ENCODE results near the gene SYNDIG1.

The SYNDIG1 gene

GRCh38 chr20:24580855-24581254 lies 111.4 kb downstream of the SYNDIG1 start:
- no peaks in the 10 kb centered on the region for H3K9me3 ChIP-seq (ENCODE audit: control insufficient read depth, insufficient read depth, low read length)
- H3K4me1 ChIP-seq (ENCODE audit: control insufficient read depth, insufficient read depth, low read length), result no peaks in the 10 kb centered on the region

GRCh38 chr20:24581443-24582170 lies 112.2 kb downstream of the SYNDIG1 start:
- H3K36me3 ChIP-seq (ENCODE audit: control insufficient read depth, insufficient read depth, low read length), result no peaks in the 10 kb centered on the region
- no peaks in the 10 kb centered on the region for H3K9me3 ChIP-seq (ENCODE audit: control insufficient read depth, insufficient read depth, low read length)
- H3K27ac ChIP-seq (ENCODE audit: low read depth, low read length), result no peak overlapping the region
- H3K9ac ChIP-seq (ENCODE audit: low read depth, low read length), result no peak overlapping the region
- H3K27me3 ChIP-seq (ENCODE audit: control insufficient read depth, insufficient read depth, low read length), result no peaks in the 10 kb centered on the region
- H3K4me3 ChIP-seq (ENCODE audit: low read depth, low read length), result no peak overlapping the region
- no peaks in the 10 kb centered on the region for H3K4me1 ChIP-seq (ENCODE audit: control insufficient read depth, insufficient read depth, low read length)

More at GRCh38 chr20:24580855-24581254, 111.4 kb downstream of the SYNDIG1 start:
- H3K4me3 ChIP-seq (ENCODE audit: low read depth, low read length), result no peak overlapping the region
- no peak overlapping the region for H3K27ac ChIP-seq (ENCODE audit: low read depth, low read length)
- H3K27me3 ChIP-seq (ENCODE audit: control insufficient read depth, insufficient read depth, low read length), result no peaks in the 10 kb centered on the region
- no peaks in the 10 kb centered on the region for H3K36me3 ChIP-seq (ENCODE audit: control insufficient read depth, insufficient read depth, low read length)
- H3K9ac ChIP-seq (ENCODE audit: low read depth, low read length), result no peak overlapping the region

DNA sequence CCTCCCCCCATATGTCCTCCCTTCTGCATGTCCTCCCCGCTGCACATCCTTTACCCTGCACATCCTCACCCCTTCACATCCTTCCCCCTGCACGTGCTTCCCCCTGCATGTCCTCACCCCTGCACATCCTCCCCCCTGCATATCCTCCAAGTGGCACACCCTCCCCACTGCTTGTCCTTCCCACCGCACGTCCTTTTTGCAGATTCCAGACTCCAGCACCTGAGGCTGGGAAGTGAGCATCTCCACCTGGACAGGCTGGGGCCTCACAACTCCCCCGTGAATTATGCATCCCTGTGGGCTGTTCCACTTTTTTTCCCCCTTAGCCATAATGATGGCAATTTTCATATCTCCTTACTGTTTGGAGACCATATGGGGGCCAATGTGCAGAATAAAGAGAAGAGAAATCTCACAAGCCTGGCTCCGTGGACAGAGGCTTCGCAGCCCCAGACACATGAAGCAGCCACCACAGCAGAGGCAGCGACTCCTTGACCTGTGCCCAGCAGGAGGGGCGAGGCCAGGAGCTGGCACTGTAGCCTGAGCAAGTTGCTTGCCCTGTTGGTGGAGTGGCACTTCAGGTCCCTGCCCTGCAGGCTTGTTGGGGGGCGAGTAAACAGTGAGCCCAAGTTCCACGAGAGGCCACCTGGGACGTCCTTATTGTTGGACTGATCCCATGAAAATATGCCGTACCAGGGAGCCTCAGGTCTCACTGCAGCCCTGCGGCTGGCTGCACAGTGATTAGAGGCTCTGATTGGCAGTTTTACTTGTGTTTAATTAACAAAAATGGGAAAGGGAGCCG lies 113.1 kb downstream of the SYNDIG1 start:
- Histone ChIP-seq H3K27ac (ENCODE audit: low read depth, low read length) (no peak overlapping the region), H3K36me3 (ENCODE audit: control insufficient read depth, insufficient read depth, low read length) (no peaks in the 10 kb centered on the region), H3K27me3 (ENCODE audit: control insufficient read depth, insufficient read depth, low read length) (no peaks in the 10 kb centered on the region), H3K9ac (ENCODE audit: low read depth, low read length) (no peak overlapping the region), H3K4me1 (ENCODE audit: control insufficient read depth, insufficient read depth, low read length) (no peaks in the 10 kb centered on the region), H3K4me3 (ENCODE audit: low read depth, low read length) (no peak overlapping the region), H3K9me3 (ENCODE audit: control insufficient read depth, insufficient read depth, low read length) (no peaks in the 10 kb centered on the region)

GRCh38 chr20:24583169-24583792 lies 113.9 kb downstream of the SYNDIG1 start:
- Histone ChIP-seq H3K36me3 (ENCODE audit: control insufficient read depth, insufficient read depth, low read length) (no peaks in the 10 kb centered on the region), H3K27me3 (ENCODE audit: control insufficient read depth, insufficient read depth, low read length) (no peaks in the 10 kb centered on the region), H3K4me3 (ENCODE audit: low read depth, low read length) (no peak overlapping the region), H3K9ac (ENCODE audit: low read depth, low read length) (no peak overlapping the region), H3K27ac (ENCODE audit: low read depth, low read length) (no peak overlapping the region), H3K4me1 (ENCODE audit: control insufficient read depth, insufficient read depth, low read length) (no peaks in the 10 kb centered on the region), H3K9me3 (ENCODE audit: control insufficient read depth, insufficient read depth, low read length) (no peaks in the 10 kb centered on the region)

DNA sequence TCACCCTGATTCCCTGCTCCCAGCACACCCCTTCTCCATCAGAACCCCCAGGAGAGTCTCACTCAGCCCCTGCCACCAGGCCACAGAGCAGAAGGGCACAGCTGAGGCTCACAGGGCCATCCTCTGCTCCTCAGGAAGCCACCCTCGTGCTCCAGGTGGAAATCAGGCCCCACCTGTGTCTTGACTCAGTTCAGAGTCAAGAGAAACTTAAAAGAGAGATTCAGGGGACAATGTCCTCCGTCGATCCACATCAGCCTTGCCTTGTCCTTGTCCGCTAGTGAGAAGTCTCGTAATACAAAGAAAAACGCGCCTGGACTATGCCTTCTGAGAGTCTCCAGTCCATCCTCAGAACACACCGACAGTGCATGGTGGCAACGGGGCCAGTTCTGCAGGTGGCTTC lies 114.6 kb downstream of the SYNDIG1 start:
- Histone ChIP-seq H3K9me3 (ENCODE audit: control insufficient read depth, insufficient read depth, low read length) (no peaks in the 10 kb centered on the region), H3K4me3 (ENCODE audit: low read depth, low read length) (no peak overlapping the region), H3K27me3 (ENCODE audit: control insufficient read depth, insufficient read depth, low read length) (no peaks in the 10 kb centered on the region), H3K4me1 (ENCODE audit: control insufficient read depth, insufficient read depth, low read length) (no peaks in the 10 kb centered on the region), H3K9ac (ENCODE audit: low read depth, low read length) (no peak overlapping the region), H3K27ac (ENCODE audit: low read depth, low read length) (no peak overlapping the region), H3K36me3 (ENCODE audit: control insufficient read depth, insufficient read depth, low read length) (no peaks in the 10 kb centered on the region)

DNA sequence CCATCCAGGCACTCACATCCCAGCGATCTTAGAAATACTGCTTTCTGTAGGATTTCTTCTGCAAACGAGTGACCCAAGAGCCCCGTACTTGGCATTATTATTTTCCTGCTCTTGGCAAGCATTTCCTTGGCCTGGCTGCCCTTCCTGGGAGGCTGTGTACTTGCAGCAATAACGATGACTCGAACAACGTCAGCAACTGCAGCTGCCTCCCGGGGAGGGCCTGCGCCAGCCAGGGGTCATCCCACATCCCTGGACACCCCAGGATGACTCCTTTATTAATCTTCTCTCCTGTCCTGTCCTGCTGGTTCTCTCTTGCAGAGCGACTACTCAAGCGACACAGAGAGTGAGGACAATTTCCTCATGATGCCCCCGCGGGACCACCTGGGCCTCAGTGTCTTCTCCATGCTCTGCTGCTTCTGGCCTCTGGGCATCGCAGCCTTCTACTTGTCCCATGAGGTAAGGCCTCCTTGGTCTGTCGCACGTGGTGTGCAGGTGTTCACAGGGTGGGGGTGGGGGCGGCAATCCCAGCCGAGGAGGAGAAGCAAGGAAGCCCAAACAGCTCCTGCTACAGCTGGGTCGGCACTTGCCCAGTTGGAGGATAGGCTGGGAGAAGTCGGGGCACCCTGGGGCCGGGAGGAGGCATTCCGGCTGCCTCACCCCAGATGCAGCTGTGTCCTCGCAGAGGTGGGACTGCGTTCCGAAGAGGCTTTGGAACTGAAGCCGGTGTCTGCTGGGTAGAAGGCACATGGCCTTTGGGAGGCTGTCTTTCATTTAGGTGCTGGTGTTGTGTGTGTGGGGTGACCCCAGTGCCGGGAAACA lies 115.3 kb downstream of the SYNDIG1 start:
- H3K4me1 ChIP-seq (ENCODE audit: control insufficient read depth, insufficient read depth, low read length), result no peaks in the 10 kb centered on the region
- no peaks in the 10 kb centered on the region for H3K36me3 ChIP-seq (ENCODE audit: control insufficient read depth, insufficient read depth, low read length)
- H3K9me3 ChIP-seq (ENCODE audit: control insufficient read depth, insufficient read depth, low read length), result no peaks in the 10 kb centered on the region
- H3K4me3 ChIP-seq (ENCODE audit: low read depth, low read length), result no peak overlapping the region
- no peak overlapping the region for H3K27ac ChIP-seq (ENCODE audit: low read depth, low read length)
- H3K9ac ChIP-seq (ENCODE audit: low read depth, low read length), result no peak overlapping the region
- no peaks in the 10 kb centered on the region for H3K27me3 ChIP-seq (ENCODE audit: control insufficient read depth, insufficient read depth, low read length)

- H3K9ac ChIP-seq (ENCODE audit: low read depth, low read length), result no peak overlapping the region
- H3K27ac ChIP-seq (ENCODE audit: low read depth, low read length), result no peak overlapping the region
- no peaks in the 10 kb centered on the region for H3K27me3 ChIP-seq (ENCODE audit: control insufficient read depth, insufficient read depth, low read length)
- H3K4me3 ChIP-seq (ENCODE audit: low read depth, low read length), result no peak overlapping the region
- H3K9me3 ChIP-seq (ENCODE audit: control insufficient read depth, insufficient read depth, low read length), result no peaks in the 10 kb centered on the region
- H3K4me1 ChIP-seq (ENCODE audit: control insufficient read depth, insufficient read depth, low read length), result no peaks in the 10 kb centered on the region
- H3K36me3 ChIP-seq (ENCODE audit: control insufficient read depth, insufficient read depth, low read length), result no peaks in the 10 kb centered on the region
These were observed 116.5 kb downstream of the SYNDIG1 start for GRCh38 chr20:24585796-24586522.

- no peaks in the 10 kb centered on the region for H3K36me3 ChIP-seq (ENCODE audit: control insufficient read depth, insufficient read depth, low read length)
- no peaks in the 10 kb centered on the region for H3K27me3 ChIP-seq (ENCODE audit: control insufficient read depth, insufficient read depth, low read length)
- H3K9ac ChIP-seq (ENCODE audit: low read depth, low read length), result no peak overlapping the region
- H3K27ac ChIP-seq (ENCODE audit: low read depth, low read length), result no peak overlapping the region
- H3K4me1 ChIP-seq (ENCODE audit: control insufficient read depth, insufficient read depth, low read length), result no peaks in the 10 kb centered on the region
- H3K4me3 ChIP-seq (ENCODE audit: low read depth, low read length), result no peak overlapping the region
- no peaks in the 10 kb centered on the region for H3K9me3 ChIP-seq (ENCODE audit: control insufficient read depth, insufficient read depth, low read length)
These were observed 117.1 kb downstream of the SYNDIG1 start for GRCh38 chr20:24586523-24586840.

DNA sequence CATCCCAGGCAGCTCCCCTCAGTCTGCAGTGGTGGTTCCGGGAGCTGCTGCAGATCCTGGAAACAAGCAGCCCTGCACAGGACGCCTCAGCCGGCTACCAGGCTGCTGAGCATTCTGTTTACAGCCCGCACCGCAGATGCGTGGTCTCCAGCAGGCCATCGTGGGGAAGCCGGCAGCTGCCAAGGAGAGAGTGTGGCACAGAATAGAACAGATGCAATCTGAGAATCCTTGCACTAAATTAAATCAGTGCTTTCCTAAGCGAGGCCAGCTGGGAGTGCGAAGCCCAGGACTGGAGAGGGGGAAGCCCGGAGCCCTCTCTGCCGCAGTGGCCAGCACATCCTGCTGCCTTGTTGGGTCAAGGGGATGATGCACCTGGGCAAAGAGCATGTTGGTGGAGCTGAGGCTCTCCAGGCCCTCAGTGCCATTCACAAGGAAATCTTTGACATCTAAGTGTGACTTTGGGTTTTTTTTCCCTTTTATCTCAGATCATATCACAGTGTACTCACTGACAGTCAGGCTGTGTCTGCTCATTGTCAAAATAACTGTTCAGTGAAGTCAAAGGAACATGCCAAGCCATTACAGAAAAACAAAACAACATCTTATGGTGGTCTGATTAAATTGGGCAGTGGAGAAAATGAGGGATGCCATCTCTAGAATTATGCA lies 118.1 kb downstream of the SYNDIG1 start:
- H3K4me1 ChIP-seq (ENCODE audit: control insufficient read depth, insufficient read depth, low read length), result no peaks in the 10 kb centered on the region
- no peak overlapping the region for H3K27ac ChIP-seq (ENCODE audit: low read depth, low read length)
- no peaks in the 10 kb centered on the region for H3K27me3 ChIP-seq (ENCODE audit: control insufficient read depth, insufficient read depth, low read length)
- no peak overlapping the region for H3K9ac ChIP-seq (ENCODE audit: low read depth, low read length)
- H3K9me3 ChIP-seq (ENCODE audit: control insufficient read depth, insufficient read depth, low read length), result no peaks in the 10 kb centered on the region
- no peak overlapping the region for H3K4me3 ChIP-seq (ENCODE audit: low read depth, low read length)
- no peaks in the 10 kb centered on the region for H3K36me3 ChIP-seq (ENCODE audit: control insufficient read depth, insufficient read depth, low read length)

GRCh38 chr20:24588047-24588635 lies 118.7 kb downstream of the SYNDIG1 start:
- Histone ChIP-seq H3K36me3 (ENCODE audit: control insufficient read depth, insufficient read depth, low read length) (no peaks in the 10 kb centered on the region), H3K9me3 (ENCODE audit: control insufficient read depth, insufficient read depth, low read length) (no peaks in the 10 kb centered on the region), H3K4me3 (ENCODE audit: low read depth, low read length) (no peak overlapping the region), H3K4me1 (ENCODE audit: control insufficient read depth, insufficient read depth, low read length) (no peaks in the 10 kb centered on the region), H3K27ac (ENCODE audit: low read depth, low read length) (no peak overlapping the region), H3K9ac (ENCODE audit: low read depth, low read length) (no peak overlapping the region), H3K27me3 (ENCODE audit: control insufficient read depth, insufficient read depth, low read length) (no peaks in the 10 kb centered on the region)
